Cardiac muscle cell (in vitro differentiated cells and primary cell): ENCODE results near the gene APPL2. TPM values are rescaled to one million over a fixed set of nuclear protein-coding genes. Genes with fewer than 3 reads are reported as not detected.
"Not testable (repeated sequence)": the region's sequence is repeated elsewhere in the genome, so short reads cannot be mapped to it uniquely, and the experiment has no call there.

Experiments used
- DNase-seq, 2 donors: peaks; one replicate each; pipeline versions ENCODE4 v3.0.0 to v3.0.0-alpha.2; 2010 to 2017; ENCODE audit warnings: low read depth in 1 of 2, low spot score in 1 of 2
- H3K27ac ChIP-seq: fragments of 200-600 bp; sonication (generic); 2 replicates; pipeline ENCODE4 v1.5.1; 2016
- H3K27me3 ChIP-seq: fragments of 200-600 bp; sonication (generic); 2 replicates; pipeline ENCODE4 v1.6.0; 2016; ENCODE audit warnings: control low read depth
- H3K36me3 ChIP-seq: fragments of 200-600 bp; sonication (generic); 2 replicates; pipeline ENCODE4 v1.5.1; 2016; ENCODE audit warnings: control low read depth
- H3K4me1 ChIP-seq: fragments of 200-600 bp; sonication (generic); 2 replicates; pipeline ENCODE4 v1.8.1; 2017; ENCODE audit warnings: low read depth, mild to moderate bottlenecking, mixed run types
- H3K4me3 ChIP-seq: fragments of 200-600 bp; sonication (generic); 2 replicates; pipeline ENCODE4 v1.5.1; 2016; ENCODE audit warnings: mild to moderate bottlenecking
- H3K9me3 ChIP-seq: fragments of 200-600 bp; sonication (generic); 2 replicates; pipeline ENCODE4 v1.5.1; 2017; ENCODE audit warnings: low read depth, mild to moderate bottlenecking, control low read depth
- polyA plus RNA-seq: library from polyadenylated mRNA; unstranded; fragments of >200 nt; fragmentation: Nextera tagmentation; extraction: Ambion mirVana; gene quantifications from 2 replicates; pipeline ENCODE4 v1.2.1, GENCODE V29; 2016
- total RNA-seq: library from RNA; depleted of rRNA; stranded (reverse); fragments of >200 nt; gene quantifications from 2 replicates; pipeline ENCODE4 v1.2.3, GENCODE V29; 2016
- TF ChIP-seq, protein P1 (sequence below): IDR thresholded peaks from 2 replicates; pipeline ENCODE4 v1.5.1; 2012; ENCODE audit warnings: low read depth, mild to moderate bottlenecking, low read length

Gene APPL2
- total and polyA plus RNA-seq, 2 experiments from 2014 or later: 13.2 to 24.7 TPM

DNA sequence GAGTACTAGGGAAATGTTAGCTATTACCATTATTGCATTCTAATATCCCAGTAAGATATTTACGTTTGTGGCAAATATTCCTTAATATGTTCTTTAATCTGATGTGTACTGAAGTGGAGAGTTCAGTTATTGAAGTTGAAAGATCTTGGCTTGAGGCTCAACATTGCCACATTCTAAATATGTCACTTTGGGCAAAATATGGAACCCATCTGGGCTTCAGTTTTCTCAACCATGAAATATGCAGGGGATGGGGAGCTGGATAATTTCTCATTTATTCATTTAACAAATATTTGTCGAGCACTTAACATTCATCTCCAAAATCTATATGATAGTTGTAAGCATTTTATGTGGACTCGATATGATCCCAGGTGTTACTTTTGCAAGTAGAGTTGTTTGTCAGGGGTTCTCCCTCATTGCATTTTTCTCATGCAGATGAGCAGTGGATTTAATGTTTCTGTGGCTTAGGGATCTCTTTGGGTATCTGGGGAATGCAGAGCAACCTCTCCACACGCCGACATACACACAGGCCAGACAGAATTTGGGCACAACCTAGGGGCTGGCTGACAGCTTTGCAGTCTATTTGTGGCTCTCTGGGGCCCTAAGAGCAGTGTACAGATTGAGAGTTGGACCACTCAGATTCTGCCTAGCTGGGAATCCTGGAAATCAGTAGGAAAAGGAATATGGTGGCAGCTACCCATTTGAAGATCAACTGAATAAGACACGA, 26.6 kb upstream of the APPL2 start:
- H3K36me3 ChIP-seq: no peaks in the 10 kb centered on the region
- no peaks in the 10 kb centered on the region for H3K9me3 ChIP-seq
- no peaks in the 10 kb centered on the region for H3K27me3 ChIP-seq
- H3K4me3 ChIP-seq: no peak overlapping the region
- H3K4me1 ChIP-seq: peaks cover 5% of the 10 kb centered on the region
- no peak overlapping the region for H3K27ac ChIP-seq
- DNase-seq: peak in 1 of 2 donors; percentile 62
- TF ChIP-seq, protein P1, sequence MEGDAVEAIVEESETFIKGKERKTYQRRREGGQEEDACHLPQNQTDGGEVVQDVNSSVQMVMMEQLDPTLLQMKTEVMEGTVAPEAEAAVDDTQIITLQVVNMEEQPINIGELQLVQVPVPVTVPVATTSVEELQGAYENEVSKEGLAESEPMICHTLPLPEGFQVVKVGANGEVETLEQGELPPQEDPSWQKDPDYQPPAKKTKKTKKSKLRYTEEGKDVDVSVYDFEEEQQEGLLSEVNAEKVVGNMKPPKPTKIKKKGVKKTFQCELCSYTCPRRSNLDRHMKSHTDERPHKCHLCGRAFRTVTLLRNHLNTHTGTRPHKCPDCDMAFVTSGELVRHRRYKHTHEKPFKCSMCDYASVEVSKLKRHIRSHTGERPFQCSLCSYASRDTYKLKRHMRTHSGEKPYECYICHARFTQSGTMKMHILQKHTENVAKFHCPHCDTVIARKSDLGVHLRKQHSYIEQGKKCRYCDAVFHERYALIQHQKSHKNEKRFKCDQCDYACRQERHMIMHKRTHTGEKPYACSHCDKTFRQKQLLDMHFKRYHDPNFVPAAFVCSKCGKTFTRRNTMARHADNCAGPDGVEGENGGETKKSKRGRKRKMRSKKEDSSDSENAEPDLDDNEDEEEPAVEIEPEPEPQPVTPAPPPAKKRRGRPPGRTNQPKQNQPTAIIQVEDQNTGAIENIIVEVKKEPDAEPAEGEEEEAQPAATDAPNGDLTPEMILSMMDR: no peak

DNA sequence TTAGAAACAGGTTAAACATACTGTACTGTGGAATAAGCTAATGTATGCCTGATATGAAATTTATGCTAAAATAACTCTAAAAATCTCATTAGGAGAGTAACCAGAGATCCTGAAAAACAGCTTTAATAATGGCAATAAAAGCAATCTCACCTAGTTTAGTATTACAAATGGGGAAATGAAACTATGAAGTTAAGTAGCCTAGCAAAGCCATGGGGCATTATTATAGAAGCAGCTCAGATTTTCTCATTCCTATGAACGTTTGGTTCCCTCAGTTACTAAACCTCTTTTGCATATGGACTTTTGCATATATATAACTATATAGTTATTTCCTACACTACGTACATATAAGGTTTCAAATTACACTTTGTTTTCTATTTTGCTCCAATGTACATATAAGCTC, 25.0 kb upstream of the APPL2 start:
- H3K36me3 ChIP-seq: no peaks in the 10 kb centered on the region
- no peak overlapping the region for H3K27ac ChIP-seq
- no peak for DNase-seq
- TF ChIP-seq, protein P1: no peak
- no peaks in the 10 kb centered on the region for H3K27me3 ChIP-seq
- H3K9me3 ChIP-seq: no peaks in the 10 kb centered on the region
- peaks cover 5% of the 10 kb centered on the region for H3K4me1 ChIP-seq
- H3K4me3 ChIP-seq: no peak overlapping the region

DNA sequence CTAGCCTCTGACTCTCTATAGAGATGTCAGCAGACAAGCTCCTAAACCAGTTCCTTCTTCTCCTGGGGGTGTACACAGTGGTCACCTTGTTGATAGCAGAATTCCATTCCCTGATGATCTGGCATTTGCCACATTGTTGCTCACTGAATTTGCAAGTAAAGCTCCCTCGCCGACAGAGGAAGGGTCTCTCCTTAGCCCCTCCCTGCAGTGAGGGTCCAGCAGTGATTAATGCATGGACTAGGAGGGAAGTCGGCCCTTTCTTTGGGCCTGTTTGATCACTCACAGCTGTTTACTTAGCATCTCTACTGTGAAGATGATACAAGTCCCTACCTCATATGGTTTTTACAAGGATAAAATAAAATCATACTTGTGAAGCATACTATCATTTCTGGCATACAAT, 23.3 kb upstream of the APPL2 start:
- no peaks in the 10 kb centered on the region for H3K9me3 ChIP-seq
- H3K4me3 ChIP-seq: no peak overlapping the region

DNA sequence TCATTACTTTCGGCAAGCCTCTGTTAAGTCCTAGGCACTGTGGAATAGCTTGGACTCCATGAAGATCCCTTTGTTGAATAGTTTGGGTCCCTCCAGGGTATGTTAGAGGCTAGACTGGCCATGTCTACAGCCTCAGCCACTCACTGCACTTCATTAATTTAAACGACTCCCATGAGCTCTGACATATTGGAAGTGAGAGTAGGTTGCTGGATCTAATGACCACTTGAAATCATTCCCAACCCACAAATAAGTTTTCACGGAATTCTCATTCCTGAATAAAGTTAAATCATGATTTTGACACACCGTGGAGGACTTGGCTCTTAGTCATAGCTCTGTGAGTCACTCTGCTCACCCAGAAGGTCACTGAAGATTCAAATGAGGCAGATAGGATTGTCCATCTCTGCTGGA, 21.4 kb upstream of the APPL2 start:
- Histone ChIP-seq H3K27ac (no peak overlapping the region), H3K9me3 (no peaks in the 10 kb centered on the region), H3K27me3 (no peaks in the 10 kb centered on the region), H3K36me3 (no peaks in the 10 kb centered on the region), H3K4me3 (no peak overlapping the region), H3K4me1 (no peaks in the 10 kb centered on the region)
- TF ChIP-seq, protein P1: no peak
- peak in 1 of 2 donors; percentile 56 for DNase-seq

More for the DNA sequence above, 23.3 kb upstream of the APPL2 start:
- Histone ChIP-seq H3K27ac (no peak overlapping the region), H3K4me1 (peaks cover 5% of the 10 kb centered on the region), H3K27me3 (no peaks in the 10 kb centered on the region), H3K36me3 (no peaks in the 10 kb centered on the region)
- DNase-seq: no peak
- TF ChIP-seq, protein P1: no peak

DNA sequence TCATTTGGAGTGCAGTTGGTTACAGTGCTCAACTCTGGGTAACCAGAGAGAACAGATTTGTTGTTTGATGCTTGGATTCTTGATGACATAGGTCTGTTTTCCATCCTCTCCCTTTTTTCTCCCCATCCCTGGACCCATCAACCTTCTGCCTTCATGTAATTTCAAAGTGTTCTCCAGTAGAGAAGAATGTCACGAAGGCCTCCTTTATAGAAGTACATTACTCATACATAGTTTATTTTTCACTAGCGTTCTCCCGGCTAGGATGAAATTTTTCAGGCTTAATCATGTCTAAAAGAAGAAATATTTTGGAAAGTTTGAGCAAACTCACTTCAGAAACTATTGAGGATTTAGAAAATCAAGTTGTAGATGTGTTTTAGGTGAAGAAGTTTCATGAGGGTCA, 20.9 kb upstream of the APPL2 start:
- Histone ChIP-seq H3K27me3 (no peaks in the 10 kb centered on the region), H3K27ac (no peak overlapping the region), H3K4me3 (no peak overlapping the region), H3K36me3 (no peaks in the 10 kb centered on the region), H3K4me1 (no peaks in the 10 kb centered on the region), H3K9me3 (no peaks in the 10 kb centered on the region)
- TF ChIP-seq, protein P1: no peak
- DNase-seq: no peak

DNA sequence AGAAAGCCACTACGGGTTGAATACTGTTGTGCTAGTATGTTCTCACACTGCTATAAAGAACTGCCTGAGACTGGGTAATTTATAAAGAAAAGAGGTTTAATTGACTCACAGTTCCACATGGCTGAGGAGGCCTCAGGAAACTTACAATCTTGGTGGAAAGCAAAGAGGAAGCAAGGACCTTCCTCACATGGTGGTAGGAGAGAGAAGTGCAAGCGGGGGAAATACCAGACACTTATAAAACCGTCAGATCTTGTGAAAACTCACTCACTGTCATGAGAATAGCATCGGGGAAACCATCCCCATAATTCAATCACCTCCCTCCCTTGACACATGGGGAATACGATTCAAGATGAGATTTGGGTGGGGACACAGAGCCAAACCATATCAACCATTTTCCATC, 20.5 kb upstream of the APPL2 start:
- not testable (repeated sequence) for H3K27me3 ChIP-seq, H3K36me3 ChIP-seq, H3K9me3 ChIP-seq, DNase-seq, H3K4me3 ChIP-seq, H3K4me1 ChIP-seq, H3K27ac ChIP-seq
